ENCODE measurements around the gene CLEC16A. TPM values are rescaled to one million over a fixed set of nuclear protein-coding genes. Genes with fewer than 3 reads are reported as not detected.

Gene CLEC16A
- total and polyA plus RNA-seq, 2 experiments from 2014 or later: 9.9 to 24.1 TPM

GRCh38 chr16:10990378-10990777, 46.0 kb downstream of the CLEC16A start:
- Histone ChIP-seq H3K4me3 (no peak overlapping the region), H3F3A (replicated peaks; ENCODE audit: low read depth) (no peaks in the 10 kb centered on the region), H3K9me2 (ENCODE audit: insufficient read depth) (no peaks in the 10 kb centered on the region), H3K4me2 (no peak overlapping the region), H3K27me3 (ENCODE audit: insufficient read depth) (no peaks in the 10 kb centered on the region), H3K79me2 (replicated peaks; ENCODE audit: insufficient read depth) (no peaks in the 10 kb centered on the region), H4K20me1 (replicated peaks; ENCODE audit: insufficient read depth) (no peaks in the 10 kb centered on the region; the same call in 1 of the 2 replicates), H3K27ac (ENCODE audit: low read depth) (no peak overlapping the region), H3K4me1 (ENCODE audit: insufficient read depth) (no peaks in the 10 kb centered on the region), H3K36me3 (ENCODE audit: insufficient read depth) (no peaks in the 10 kb centered on the region), H2AFZ (no peak overlapping the region)
- no peak overlapping the region for H3K4me3 Mint-ChIP-seq
- H3K27ac Mint-ChIP-seq: no peak overlapping the region
- H3K36me3 Mint-ChIP-seq (ENCODE audit: low read depth): peaks cover 3% of the 10 kb centered on the region; the same call in 2 of the 3 replicates
- peaks cover 18% of the 10 kb centered on the region for H3K27me3 Mint-ChIP-seq (ENCODE audit: insufficient read depth, low read depth, poor library complexity)
- H3K9me3 Mint-ChIP-seq: no peaks in the 10 kb centered on the region
- TF ChIP-seq ZNF114 (CRISPR knock-in tag; IDR thresholded peaks at IDR 0.05) (no peak), NANOG (IDR thresholded peaks at IDR 0.05; ENCODE audit: borderline replicate concordance) (no peak), EZH2 (IDR thresholded peaks at IDR 0.05; ENCODE audit: low read depth, unreplicated experiment) (no peak), STAT1 (IDR thresholded peaks at IDR 0.05; ENCODE audit: unreplicated experiment) (no peak), ZNF331 (CRISPR knock-in tag; IDR thresholded peaks at IDR 0.05; ENCODE audit: low read depth) (no peak), CTCF (conservative IDR thresholded peaks at IDR 0.05; ENCODE audit: low read depth in 2 of 2) (no peak), JUNB (IDR thresholded peaks at IDR 0.05; ENCODE audit: unreplicated experiment) (no peak), ETS1 (IDR thresholded peaks at IDR 0.05) (no peak), CREB1 (CRISPR knock-in tag; IDR thresholded peaks at IDR 0.05; ENCODE audit: low read depth) (no peak), REST (IDR thresholded peaks at IDR 0.05; ENCODE audit: unreplicated experiment) (no peak), EZH2phosphoT487 (IDR thresholded peaks at IDR 0.05; ENCODE audit: unreplicated experiment) (no peak), ZNF462 (CRISPR knock-in tag; IDR thresholded peaks at IDR 0.05) (no peak), POLR2AphosphoS5 (IDR thresholded peaks at IDR 0.05; ENCODE audit: low read depth) (no peak)
- ATAC-seq: no peak
- peaks cover 6% of the 10 kb centered on the region; the same call in 2 of the 3 replicates for H3K4me1 Mint-ChIP-seq
- DNase-seq (ENCODE audit: low spot score): no peak

Measured in GM23338 (cell line).